Right atrium auricular region (tissue), 2 donors: ENCODE data around the gene SLC7A9. TPM values are rescaled to one million over a fixed set of nuclear protein-coding genes. Genes with fewer than 3 reads are reported as not detected.

Experiments used
- DNase-seq: peaks from one replicate; pipeline ENCODE4 v3.0.0-alpha.2; 2019; ENCODE audit warnings: low spot score
- H3K27ac ChIP-seq, 2 donors: fragments of 200-600 bp; sonication (generic); 1 replicate in 1 of 2; 2 replicates in 1 of 2; pipeline ENCODE4 v1.5.1; 2016 to 2019
- H3K27me3 ChIP-seq, 2 donors: fragments of 200-600 bp; sonication (generic); one replicate each; pipeline versions ENCODE4 v1.5.1 to v1.6.0; 2017 to 2019
- H3K36me3 ChIP-seq: fragments of 200-600 bp; sonication (generic); one replicate; pipeline ENCODE4 v1.5.1; 2016
- H3K4me1 ChIP-seq, 2 donors: fragments of 200-600 bp; sonication (generic); one replicate each; pipeline versions ENCODE4 v1.5.1 to v1.6.0; 2017 to 2019
- H3K4me3 ChIP-seq, 2 donors: fragments of 200-600 bp; sonication (generic); 1 replicate in 1 of 2; 2 replicates in 1 of 2; pipeline ENCODE4 v1.5.1; 2017 to 2019; ENCODE audit warnings: mild to moderate bottlenecking in 1 of 2, moderate library complexity in 1 of 2
- H3K9me3 ChIP-seq, 2 donors: fragments of 200-600 bp; sonication (generic); one replicate each; pipeline ENCODE4 v1.5.1; 2019
- total RNA-seq, 2 donors: library from RNA; depleted of rRNA; stranded (reverse); fragments of >200 nt; gene quantifications; one replicate each; pipeline ENCODE4 v1.1.0, GENCODE V29; 2016
- TF ChIP-seq, protein P1 (sequence below), 2 donors: fragments of 200-600 bp; sonication (generic); IDR thresholded peaks; one replicate each; pipeline ENCODE4 v1.5.1; 2019; ENCODE audit warnings: antibody characterized with exemption in 2 of 2

SLC7A9 gene
- total RNA-seq, 2 donors from 2014 or later = not detected

DNA sequence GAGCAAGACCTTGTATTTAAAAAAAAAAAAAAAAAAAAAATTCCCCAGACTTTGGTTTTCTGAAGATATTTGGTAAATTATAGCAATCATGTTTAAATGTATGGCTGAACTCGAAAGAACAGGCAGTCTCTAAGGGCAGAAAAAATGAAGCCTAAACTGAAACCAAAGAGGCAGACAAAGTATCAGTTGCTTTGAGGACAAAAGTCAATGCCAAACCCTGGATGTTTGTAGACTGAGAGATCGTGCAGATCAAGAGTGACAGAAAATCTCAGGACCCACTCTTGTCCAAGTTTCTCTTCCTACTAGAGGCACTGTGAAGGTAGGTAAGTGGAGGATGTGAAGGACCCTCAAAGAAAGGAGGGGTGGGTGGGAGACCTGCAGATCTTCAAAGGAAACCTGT lies 11.1 kb upstream of the SLC7A9 start:
- H3K9me3 ChIP-seq = no peaks in the 10 kb centered on the region
- H3K4me3 ChIP-seq = no peak overlapping the region
- TF ChIP-seq, protein P1, sequence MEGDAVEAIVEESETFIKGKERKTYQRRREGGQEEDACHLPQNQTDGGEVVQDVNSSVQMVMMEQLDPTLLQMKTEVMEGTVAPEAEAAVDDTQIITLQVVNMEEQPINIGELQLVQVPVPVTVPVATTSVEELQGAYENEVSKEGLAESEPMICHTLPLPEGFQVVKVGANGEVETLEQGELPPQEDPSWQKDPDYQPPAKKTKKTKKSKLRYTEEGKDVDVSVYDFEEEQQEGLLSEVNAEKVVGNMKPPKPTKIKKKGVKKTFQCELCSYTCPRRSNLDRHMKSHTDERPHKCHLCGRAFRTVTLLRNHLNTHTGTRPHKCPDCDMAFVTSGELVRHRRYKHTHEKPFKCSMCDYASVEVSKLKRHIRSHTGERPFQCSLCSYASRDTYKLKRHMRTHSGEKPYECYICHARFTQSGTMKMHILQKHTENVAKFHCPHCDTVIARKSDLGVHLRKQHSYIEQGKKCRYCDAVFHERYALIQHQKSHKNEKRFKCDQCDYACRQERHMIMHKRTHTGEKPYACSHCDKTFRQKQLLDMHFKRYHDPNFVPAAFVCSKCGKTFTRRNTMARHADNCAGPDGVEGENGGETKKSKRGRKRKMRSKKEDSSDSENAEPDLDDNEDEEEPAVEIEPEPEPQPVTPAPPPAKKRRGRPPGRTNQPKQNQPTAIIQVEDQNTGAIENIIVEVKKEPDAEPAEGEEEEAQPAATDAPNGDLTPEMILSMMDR (IDR thresholded peaks at IDR 0.05) = no peak
- no peaks in the 10 kb centered on the region for H3K27me3 ChIP-seq
- no peaks in the 10 kb centered on the region for H3K4me1 ChIP-seq
- H3K36me3 ChIP-seq = no peaks in the 10 kb centered on the region
- no peak for DNase-seq
- H3K27ac ChIP-seq = no peak overlapping the region

- TF ChIP-seq, protein P1 (IDR thresholded peaks at IDR 0.05) = no peak
- DNase-seq = no peak
- Histone ChIP-seq H3K9me3 (no peaks in the 10 kb centered on the region), H3K27ac (no peak overlapping the region), H3K36me3 (no peaks in the 10 kb centered on the region), H3K27me3 (no peaks in the 10 kb centered on the region), H3K4me3 (no peak overlapping the region), H3K4me1 (no peaks in the 10 kb centered on the region)
Measured at GRCh38 chr19:32879741-32880140, 10.2 kb upstream of the SLC7A9 start.

GRCh38 chr19:32878988-32879387 lies 9.4 kb upstream of the SLC7A9 start:
- Histone ChIP-seq H3K27me3 (no peaks in the 10 kb centered on the region), H3K4me1 (no peaks in the 10 kb centered on the region), H3K4me3 (no peak overlapping the region), H3K36me3 (no peaks in the 10 kb centered on the region), H3K27ac (no peak overlapping the region), H3K9me3 (no peaks in the 10 kb centered on the region)
- no peak for DNase-seq
- TF ChIP-seq, protein P1 (IDR thresholded peaks at IDR 0.05) = no peak

GRCh38 chr19:32877977-32878745 lies 8.6 kb upstream of the SLC7A9 start:
- H3K27ac ChIP-seq = no peak overlapping the region
- H3K36me3 ChIP-seq = no peaks in the 10 kb centered on the region
- H3K27me3 ChIP-seq = no peaks in the 10 kb centered on the region
- H3K4me1 ChIP-seq = no peaks in the 10 kb centered on the region
- TF ChIP-seq, protein P1 (IDR thresholded peaks at IDR 0.05) = no peak
- H3K4me3 ChIP-seq = no peak overlapping the region
- no peak for DNase-seq
- H3K9me3 ChIP-seq = no peaks in the 10 kb centered on the region

- Histone ChIP-seq H3K27ac (no peak overlapping the region), H3K36me3 (no peaks in the 10 kb centered on the region), H3K9me3 (no peaks in the 10 kb centered on the region), H3K4me1 (no peaks in the 10 kb centered on the region), H3K4me3 (no peak overlapping the region), H3K27me3 (no peaks in the 10 kb centered on the region)
- TF ChIP-seq, protein P1 (IDR thresholded peaks at IDR 0.05) = no peak
- no peak for DNase-seq
Measured at GRCh38 chr19:32877323-32877912, 7.9 kb upstream of the SLC7A9 start.
